Cerebellar nuclear complex (tissue), 1 donor: Measurements from ENCODE around the gene SHISA6.

Experiments
- DNase-seq, 2 experiments: peaks; one replicate each; lab custom pipeline; 2025; lab: John Stamatoyannopoulos, UW

The SHISA6 gene

GRCh38 chr17:11240841-11241610 lies at the start of gene SHISA6:
SHISA6 (plus strand) TSS chr17:11241213.
- no peak for DNase-seq

GRCh38 chr17:11195801-11196200 lies 45.2 kb upstream of the SHISA6 start:
- no peak for DNase-seq

- no peak for DNase-seq
Observed at GRCh38 chr17:11204991-11205390, 36.0 kb upstream of the SHISA6 start.

GRCh38 chr17:11205659-11206058 lies 35.4 kb upstream of the SHISA6 start:
- no peak for DNase-seq

DNA sequence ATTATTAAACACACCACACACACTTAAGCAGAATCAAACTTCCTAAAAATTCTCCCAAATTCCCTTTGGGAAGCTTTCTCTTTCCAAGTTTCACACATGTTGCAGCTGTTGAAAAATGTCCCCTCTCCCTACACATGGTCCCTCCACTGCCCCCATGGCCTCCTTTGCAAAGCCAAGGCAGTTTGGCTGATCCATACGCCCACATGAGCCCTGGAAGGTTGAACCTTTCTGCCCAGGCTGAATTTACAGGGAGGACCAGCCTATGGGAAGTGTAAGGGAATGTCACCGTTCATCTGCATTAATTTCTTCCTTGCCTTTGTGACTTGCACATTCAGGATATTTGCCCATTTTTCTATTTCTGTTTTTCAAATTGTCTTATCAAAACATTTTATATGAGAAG lies 31.1 kb upstream of the SHISA6 start:
- DNase-seq = no peak

DNA sequence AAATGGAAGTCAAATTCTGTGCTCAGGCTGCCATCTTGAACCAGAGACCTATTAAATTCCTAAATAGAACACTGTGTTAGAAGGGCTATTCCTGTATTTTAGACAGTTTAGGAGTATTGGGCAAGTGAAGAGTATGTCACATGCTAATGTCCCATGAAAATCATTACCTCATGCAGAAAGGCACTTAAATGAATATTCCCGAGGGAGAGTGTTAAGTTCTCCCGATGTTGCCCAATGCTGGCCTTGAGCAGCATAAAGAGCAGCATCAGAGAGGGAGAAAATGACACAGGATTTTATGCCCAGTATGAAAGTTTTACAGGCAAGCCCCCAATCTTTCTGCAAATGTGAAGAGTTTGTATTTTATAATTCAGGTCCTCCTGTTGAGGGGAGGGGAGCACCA lies 28.2 kb upstream of the SHISA6 start:
- no peak for DNase-seq

DNA sequence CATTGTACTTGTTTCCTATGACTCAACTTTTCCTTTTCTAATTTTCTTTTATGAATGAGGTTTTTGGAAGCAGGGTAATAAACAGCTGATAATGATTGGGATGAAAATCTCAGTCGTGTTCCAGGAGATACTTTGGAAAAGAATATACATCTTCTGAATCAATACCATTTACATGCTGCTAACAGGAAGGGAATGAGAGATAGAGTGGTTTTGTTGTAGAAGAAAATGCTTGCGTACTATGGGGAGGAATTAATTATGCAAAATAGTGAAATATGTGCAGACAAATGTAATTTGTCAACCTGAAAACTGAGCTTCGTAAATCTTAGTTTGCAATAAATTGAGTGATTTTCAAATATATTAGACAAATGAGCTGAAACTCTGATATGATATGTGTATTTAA lies 24.0 kb upstream of the SHISA6 start:
- DNase-seq = no peak

DNA sequence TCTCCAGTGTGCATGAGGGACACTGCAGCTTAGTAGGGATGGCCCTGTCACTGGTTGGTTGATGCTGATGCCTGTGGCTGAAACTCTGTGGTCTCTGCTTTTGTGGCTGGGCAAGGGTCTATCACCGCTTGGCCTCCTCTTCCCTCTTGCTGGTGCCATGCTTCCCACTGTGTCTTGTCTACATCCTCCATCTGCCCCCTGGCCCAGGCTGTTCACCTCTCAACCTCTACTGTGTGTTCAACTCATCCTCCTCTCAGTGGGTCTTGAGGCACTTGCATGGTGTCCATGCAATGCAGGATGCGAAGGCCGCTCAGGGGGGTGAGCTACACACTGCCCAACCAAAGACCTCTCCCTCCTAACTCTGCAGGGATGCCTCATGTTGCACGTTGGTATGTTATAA lies 19.8 kb upstream of the SHISA6 start:
- DNase-seq = no peak

- no peak for DNase-seq
Observed at GRCh38 chr17:11221721-11222120, 19.3 kb upstream of the SHISA6 start.

- DNase-seq = no peak
Observed at GRCh38 chr17:11238705-11239104, 2.3 kb upstream of the SHISA6 start.

DNA sequence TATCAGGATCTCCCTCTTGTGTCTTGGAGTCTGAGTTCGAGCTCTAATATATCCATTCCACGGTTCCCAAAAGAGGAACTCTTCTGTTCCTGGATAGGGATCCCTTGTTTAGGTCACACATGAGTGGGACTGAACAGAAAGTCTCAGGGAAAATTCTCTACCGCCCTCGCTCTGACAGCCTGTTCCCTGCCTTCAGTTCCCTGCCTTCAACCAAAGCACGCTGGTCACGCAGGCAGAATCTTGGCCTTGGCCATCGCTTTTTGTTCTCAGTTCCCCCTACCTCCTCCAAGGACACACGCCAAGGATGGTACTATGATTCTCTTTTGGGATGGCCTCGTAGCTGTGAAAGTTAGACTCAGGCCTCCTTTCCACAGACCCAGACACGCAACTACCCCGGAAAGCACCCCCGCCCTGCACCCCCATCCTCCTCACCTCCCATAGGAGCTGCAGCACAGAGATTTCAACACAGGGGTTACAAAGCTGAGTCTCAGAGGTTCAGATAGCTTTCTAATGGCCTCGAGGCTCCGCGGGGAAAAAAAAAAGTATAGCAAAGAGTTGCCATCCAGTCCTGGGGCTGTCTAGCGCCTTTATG lies 1.5 kb upstream of the SHISA6 start:
- no peak for DNase-seq

DNA sequence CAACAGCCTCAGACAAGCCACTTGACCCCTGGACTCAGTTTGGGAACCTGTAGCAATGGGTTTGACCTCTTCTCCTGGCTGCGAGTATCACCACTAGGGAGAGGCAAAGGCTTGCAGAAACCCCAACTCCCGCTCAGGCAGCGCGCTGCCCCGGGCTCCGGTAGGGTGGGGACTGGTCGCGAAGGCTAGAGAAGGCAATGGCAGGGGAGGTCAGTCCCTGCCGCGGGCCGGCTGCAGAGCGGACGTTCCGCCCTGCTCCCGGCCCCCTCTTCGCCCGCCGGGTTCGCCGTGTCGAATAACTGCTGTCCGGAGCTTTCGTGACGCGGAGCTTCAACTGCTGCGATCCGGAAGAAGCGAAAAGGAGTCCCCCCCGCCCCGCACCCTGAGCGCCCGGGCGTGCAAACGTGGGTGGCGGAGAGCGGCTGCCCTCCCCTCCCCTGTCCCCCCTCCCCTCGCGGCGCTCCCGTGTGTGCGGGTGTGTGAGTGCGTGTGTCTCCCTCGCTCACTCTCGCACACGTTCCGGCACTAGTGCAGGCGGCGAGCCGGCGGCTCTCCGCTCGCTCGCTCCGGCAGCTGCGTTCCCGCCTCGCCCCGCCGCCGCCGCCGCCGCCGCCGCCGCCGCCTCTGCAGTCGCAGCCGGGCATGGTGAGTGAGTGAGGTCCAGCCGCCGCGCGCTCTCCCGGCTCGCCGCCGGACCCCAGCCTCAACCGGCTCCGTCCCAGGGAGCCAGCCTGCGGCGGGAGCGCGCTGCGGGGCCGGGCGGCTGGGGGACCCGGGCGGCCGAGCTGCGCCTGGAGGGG lies 772 bp upstream of the SHISA6 start:
- no peak for DNase-seq

GRCh38 chr17:11241611-11242226 lies 706 bp downstream of the SHISA6 start:
- DNase-seq = no peak

GRCh38 chr17:11242411-11242810 lies 1.4 kb downstream of the SHISA6 start:
- no peak for DNase-seq

DNA sequence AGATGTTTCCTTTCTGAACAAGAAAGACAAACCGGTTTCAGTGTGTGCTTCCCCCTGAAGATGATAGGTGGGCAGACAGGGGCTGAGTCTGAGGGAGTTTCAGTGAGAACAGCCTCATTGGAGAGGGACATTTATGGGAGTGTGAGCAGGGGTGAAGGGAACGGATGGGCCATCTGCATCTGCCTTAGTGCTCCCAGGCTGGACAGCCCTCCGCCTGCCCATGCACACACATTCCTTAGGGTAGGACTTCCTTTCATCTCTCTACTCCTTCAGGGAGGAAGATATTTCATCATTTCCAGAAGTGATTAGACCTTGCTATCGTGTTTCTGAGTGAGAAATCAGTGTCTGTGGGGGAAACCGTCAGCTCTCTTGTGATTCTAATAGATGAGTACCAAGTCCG lies 3.8 kb downstream of the SHISA6 start:
- no peak for DNase-seq

GRCh38 chr17:11245187-11245586 lies 4.2 kb downstream of the SHISA6 start:
- DNase-seq = no peak

GRCh38 chr17:11245791-11246190 lies 4.8 kb downstream of the SHISA6 start:
- DNase-seq = no peak

DNA sequence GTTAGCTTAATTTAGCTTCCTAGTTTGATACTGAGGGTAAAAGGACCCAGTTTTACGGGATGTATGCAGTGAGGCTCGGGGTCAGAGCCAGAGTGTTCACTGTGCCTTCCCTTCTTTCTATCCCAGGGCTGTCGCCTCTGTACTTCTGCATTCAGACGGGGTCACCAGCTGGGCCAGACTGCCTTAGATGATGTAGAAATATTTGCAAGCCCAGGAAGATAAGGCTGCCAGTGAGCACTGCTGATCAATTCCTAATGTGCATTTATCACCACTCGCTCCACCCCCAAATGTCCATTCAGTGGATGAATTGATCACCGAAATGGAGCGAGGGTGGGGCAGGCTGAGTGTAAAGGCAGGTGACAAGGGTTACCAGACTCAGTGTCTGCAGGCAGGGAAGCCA lies 9.1 kb downstream of the SHISA6 start:
- no peak for DNase-seq

DNA sequence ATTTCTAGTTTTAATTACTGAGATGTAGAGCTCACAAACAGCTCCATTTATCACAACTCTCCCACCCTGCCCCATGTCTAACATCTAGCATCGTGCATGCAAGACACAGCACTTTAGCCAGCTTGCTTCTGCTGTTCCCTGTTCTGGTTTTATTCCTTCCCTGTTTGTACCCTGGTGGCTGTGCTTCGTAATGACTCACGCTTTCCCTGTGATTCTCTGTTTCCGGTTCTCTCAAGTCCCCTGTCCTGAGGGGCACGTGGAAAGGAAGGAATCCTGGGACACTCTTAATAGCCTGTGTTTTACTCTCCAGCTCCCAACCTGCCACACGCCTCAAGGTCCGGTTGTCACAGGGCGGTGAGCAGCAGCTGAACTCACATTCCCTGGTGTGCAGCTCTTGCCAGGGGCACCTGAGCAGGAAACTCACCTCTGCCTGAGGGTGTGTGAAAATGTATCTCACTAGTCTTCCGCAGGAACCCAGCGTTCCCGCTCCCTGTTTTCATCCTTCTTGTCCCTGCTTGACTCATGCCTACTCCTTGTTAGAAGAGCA lies 10.6 kb downstream of the SHISA6 start:
- no peak for DNase-seq

- DNase-seq = no peak
Observed at GRCh38 chr17:11252146-11252545, 11.1 kb downstream of the SHISA6 start.

DNA sequence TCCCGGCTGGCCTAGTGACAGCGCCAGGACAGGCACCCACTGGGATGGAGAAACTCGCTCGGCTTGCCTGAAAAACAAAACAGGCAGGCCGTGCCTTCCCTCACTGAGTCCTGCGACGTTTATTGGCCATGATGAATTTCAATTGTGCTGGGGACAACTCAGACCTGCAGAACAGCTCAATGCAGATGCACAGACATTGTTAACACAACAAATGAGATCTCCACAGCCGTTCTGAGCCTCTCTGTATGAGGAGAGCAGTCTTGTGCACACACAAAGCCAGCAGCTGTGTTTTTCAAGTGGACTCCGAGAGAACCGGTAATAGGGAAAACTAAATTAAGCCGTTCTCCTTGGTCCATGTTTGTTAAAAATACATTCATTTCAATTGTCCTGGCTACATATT lies 15.9 kb downstream of the SHISA6 start:
- DNase-seq = no peak

DNA sequence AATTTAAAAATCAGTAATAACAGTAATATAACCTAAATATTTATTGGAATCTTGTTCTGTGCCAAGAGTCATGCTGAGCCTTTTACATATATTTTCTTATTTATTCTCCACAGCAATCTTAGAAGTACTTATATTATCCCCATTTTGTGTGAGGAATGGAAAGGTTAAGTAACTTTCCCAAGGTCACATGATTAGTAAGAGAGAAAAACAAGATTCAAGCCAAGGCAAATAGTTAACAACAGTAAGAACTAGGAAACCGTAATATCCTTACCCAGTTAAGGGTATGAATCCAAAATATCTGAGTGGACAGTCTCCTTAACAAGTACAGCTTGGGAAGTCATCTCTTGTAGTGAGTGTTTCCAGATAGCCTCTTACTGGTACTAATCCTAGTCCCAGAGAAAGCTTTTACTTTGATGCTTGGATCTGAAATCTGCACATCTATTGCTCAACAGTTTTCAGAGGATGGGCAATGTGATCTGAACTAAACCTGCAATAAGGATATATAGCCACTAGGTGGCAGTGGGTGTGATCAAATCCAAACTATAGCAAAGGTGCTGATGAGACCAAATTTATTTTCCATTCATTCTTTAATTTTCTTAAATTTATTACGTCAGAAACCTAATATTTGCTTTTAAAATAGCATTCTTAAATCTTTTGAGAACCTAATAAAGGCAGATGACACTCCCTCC lies 23.3 kb downstream of the SHISA6 start:
- no peak for DNase-seq
